ENCODE data around the gene PTCRA.
"Not testable (repeated sequence)": the region's sequence is repeated elsewhere in the genome, so short reads cannot be mapped to it uniquely, and the experiment has no call there.

PTCRA gene, protein sequence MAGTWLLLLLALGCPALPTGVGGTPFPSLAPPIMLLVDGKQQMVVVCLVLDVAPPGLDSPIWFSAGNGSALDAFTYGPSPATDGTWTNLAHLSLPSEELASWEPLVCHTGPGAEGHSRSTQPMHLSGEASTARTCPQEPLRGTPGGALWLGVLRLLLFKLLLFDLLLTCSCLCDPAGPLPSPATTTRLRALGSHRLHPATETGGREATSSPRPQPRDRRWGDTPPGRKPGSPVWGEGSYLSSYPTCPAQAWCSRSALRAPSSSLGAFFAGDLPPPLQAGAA

DNA sequence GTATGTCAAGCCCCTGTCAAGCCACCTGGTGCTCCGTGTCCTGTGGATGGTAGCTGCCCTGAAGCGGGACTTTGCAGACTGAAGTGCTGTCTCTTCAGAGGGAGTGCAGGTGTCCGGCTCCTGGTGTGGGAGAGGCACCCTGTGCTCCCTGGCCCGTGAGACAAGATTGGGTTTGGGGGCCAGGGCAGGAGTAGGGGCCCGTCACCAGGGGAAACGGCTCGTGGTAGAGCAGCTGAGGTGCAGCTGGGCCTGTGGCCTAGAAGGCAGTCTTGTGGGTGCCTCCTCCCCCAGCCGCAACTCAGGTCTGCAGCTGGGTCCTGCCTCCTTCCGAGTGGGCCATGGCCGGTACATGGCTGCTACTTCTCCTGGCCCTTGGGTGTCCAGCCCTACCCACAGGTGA lies at the start of gene PTCRA:
TSS of gene PTCRA (plus strand) at position 322 of the 400 bp plus-strand sequence. CDS start at position 339, 17 bp downstream.
- DNase-seq (ENCODE audit: low read depth), result no peak
- H3K4me3 ChIP-seq (ENCODE audit: low read depth, low read length), result no peak within 1 kb of the TSS
- TF ChIP-seq, protein P1, sequence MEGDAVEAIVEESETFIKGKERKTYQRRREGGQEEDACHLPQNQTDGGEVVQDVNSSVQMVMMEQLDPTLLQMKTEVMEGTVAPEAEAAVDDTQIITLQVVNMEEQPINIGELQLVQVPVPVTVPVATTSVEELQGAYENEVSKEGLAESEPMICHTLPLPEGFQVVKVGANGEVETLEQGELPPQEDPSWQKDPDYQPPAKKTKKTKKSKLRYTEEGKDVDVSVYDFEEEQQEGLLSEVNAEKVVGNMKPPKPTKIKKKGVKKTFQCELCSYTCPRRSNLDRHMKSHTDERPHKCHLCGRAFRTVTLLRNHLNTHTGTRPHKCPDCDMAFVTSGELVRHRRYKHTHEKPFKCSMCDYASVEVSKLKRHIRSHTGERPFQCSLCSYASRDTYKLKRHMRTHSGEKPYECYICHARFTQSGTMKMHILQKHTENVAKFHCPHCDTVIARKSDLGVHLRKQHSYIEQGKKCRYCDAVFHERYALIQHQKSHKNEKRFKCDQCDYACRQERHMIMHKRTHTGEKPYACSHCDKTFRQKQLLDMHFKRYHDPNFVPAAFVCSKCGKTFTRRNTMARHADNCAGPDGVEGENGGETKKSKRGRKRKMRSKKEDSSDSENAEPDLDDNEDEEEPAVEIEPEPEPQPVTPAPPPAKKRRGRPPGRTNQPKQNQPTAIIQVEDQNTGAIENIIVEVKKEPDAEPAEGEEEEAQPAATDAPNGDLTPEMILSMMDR (IDR thresholded peaks at IDR 0.05; ENCODE audit: control insufficient read depth, extremely low read depth, insufficient read depth), result no peak

DNA sequence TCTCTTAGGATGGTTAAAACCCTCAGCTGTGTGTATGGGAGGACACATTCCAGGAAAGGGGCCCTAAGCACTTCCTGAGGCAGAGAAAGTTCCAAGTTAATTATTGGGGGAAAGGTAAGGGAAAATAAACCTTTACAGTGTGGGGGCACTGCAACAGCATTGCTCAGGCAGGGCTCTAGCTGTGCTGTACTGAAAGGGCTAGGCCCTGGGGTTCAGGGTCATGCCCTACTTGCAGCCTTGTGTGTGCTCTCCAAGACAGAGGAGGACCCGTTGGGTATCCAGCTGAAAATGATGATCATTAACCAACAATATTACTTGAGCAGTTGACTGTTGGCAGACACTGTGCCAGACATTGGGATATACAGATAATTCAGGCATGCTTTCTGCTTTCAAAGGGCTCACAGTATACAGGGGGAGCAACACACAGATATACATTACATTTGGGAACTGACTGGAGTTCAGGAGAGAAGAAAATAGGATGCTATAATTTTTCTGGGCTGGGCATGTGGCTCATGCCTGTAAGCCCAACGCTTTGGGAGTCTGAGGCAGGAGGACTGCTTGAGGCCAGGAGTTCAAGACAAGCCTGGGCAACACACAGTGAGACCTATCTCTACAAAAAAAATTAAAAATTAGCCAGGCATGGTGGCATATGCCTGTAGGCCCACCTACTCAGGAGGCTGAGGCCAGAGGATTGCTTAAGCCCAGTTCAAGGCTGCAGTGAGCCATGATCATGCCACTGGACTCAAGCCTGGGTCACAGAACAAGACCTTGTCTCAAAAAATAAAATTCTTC lies 45.5 kb upstream of the PTCRA start:
- H3K4me3 ChIP-seq (ENCODE audit: low read depth, low read length), result no peak overlapping the region
- TF ChIP-seq, protein P1 (IDR thresholded peaks at IDR 0.05; ENCODE audit: control insufficient read depth, extremely low read depth, insufficient read depth), result no peak
- DNase-seq (ENCODE audit: low read depth), result no peak

DNA sequence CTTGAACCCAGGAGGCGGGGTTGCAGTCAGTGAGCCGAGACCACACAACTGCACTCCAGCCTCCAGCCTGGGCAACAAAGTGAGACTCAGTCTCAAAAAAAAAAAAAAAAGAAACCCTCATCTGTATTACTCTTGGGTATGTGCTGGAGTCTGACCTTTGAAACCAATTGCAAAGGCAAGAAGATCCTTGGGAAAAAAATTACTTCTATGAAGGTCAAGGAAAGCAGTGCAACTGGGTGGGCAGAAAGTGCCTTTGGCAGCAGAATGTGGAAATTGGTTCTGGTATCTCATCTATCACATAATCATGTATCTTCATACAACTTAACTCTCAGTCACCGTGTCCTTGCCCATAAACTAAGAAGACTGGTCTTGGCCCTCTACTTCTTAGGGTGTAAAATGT lies 44.1 kb upstream of the PTCRA start:
- DNase-seq (ENCODE audit: low read depth), result no peak
- TF ChIP-seq, protein P1 (IDR thresholded peaks at IDR 0.05; ENCODE audit: control insufficient read depth, extremely low read depth, insufficient read depth), result no peak
- H3K4me3 ChIP-seq (ENCODE audit: low read depth, low read length), result no peak overlapping the region

DNA sequence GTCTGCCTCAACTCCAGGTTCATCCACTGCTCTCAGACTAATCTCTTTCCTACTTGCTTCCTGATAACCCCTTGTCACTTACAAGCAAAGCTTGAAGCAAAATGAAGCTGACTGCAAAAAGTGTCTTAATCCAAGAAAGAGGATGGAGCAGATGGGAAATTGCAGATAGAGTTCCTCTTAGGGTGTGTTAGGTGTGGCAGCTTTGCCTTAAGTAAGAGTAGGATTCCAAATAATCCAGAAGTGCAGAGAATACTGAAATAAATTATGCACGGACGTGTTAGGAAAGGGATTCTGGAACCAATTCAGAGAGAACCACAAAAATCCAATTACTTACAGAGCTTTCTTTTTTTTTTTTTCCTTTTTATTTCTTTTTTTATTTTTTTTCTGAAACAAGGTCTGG lies 42.5 kb upstream of the PTCRA start:
- TF ChIP-seq, protein P1 (IDR thresholded peaks at IDR 0.05; ENCODE audit: control insufficient read depth, extremely low read depth, insufficient read depth), result no peak
- no peak overlapping the region for H3K4me3 ChIP-seq (ENCODE audit: low read depth, low read length)
- DNase-seq (ENCODE audit: low read depth), result no peak

DNA sequence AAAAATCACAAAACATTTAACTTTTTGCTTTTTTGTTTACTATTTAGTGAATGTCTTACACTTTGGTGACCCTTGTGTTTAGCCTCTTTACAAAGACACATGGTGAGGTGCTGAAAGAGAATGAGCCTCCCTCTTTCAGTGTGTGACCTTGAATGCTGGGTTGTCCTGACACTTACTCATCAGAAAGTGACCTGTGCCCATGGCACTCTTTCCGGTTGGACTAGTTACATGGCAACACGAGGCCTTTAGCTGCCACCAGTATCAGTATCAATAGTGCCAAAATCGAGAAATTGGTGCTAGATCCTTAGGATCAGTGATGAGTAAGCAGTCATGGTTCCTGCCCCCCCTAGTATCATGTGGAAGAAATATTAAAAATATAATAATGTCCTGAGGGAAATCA lies 38.2 kb upstream of the PTCRA start:
- no peak for DNase-seq (ENCODE audit: low read depth)
- TF ChIP-seq, protein P1 (IDR thresholded peaks at IDR 0.05; ENCODE audit: control insufficient read depth, extremely low read depth, insufficient read depth), result no peak
- no peak overlapping the region for H3K4me3 ChIP-seq (ENCODE audit: low read depth, low read length)

DNA sequence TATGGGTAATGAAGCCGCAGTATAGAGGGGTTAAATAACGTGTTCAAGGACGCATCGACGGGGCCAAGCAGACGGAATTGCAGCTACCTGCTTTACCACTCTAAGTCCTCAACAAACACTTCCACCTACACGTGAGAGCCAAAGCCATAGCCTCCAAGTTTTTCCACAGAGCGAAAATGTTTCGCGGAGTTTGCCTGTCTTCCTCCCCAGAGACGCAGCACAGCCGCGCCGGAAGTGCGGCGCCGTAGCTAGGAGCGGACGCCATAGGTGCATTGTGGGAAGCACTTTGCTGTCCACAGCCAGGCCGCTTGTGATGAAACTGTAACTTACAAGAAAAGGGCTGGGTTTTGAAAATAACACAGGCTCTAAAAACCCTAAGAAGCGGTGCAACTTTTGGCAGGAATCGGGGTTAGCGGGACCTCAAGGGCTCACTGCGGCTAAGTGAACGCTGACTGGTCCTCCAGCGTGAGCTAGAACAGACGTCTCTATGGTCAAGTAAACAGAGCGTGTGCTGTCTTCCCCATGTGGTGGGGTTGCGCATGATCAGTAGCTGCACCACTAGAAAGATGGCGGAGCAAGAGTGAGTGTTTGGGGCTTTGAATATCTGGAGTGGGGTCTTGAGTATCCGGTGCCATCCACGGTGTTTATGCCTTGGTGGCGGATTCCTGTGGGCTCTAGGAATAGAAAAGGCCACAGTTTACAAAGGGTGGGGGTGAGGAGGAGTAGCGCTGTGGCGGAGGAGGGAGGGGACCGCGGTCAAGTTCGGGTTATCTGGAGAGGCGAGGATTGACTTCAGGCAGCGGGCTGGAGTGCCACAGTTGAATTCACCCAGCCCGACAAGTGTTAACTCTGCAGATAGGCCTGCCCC lies 36.2 kb upstream of the PTCRA start, which contains the start of gene RPL7L1:
TSS of gene RPL7L1 (plus strand) at position 245 of the 868 bp plus-strand sequence. CDS start at position 540, 295 bp downstream.
- H3K4me3 ChIP-seq (ENCODE audit: low read depth, low read length), result peak within 1 kb of the TSS; percentile 98
- DNase-seq (ENCODE audit: low read depth), result peak; percentile 62
- TF ChIP-seq, protein P1 (IDR thresholded peaks at IDR 0.05; ENCODE audit: control insufficient read depth, extremely low read depth, insufficient read depth), result no peak

DNA sequence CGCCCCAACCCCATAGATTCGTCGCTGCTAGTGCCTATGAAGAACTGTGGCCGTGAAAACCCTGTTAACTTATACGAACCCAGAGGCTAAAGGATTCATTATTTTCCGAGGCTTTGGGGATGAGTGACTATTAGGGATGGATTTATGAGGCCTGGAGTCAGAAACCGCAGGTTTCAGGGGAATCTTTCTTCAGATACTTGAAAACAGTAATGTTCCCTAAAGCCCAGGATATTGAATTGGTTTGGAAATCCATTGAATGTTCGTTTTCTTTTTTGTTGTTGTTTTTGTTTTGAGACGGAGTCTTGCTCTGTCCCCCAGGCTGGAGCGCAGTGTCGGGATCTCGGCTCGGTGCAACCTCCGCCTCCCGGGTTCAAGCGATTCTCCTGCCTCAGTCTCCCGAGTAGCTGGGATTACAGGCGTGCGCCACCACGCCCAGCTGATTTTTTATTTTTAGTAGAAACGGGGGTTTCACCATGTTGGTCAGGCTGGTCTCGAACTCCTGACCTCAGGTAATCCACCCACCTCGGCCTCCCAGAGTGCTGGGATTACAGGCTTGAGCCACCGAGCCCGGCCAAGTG lies 35.5 kb upstream of the PTCRA start:
- not testable (repeated sequence) for DNase-seq (ENCODE audit: low read depth)
- H3K4me3 ChIP-seq (ENCODE audit: low read depth, low read length), result peak overlapping the region; percentile 98

Measured in LNCaP clone FGC (cell line).